GM12878 (cell line): ENCODE data around the gene KRT72. TPM values are rescaled to one million over a fixed set of nuclear protein-coding genes. Genes with fewer than 3 reads are reported as not detected.

Source experiments
- ATAC-seq: fragments of 200-7000 bp; cut with Tn5 transposase; 3 replicates; pipeline ENCODE4 v1.9.1; 2020; ENCODE audit warnings: mild to moderate bottlenecking, moderate library complexity
- BruUV-seq: library from RNA; stranded (reverse); fragments of 400-500 nt; replicated peaks from 2 replicates; lab custom pipeline; 2021; lab: Mats Ljungman, UMichigan
- CTCF ChIA-PET: fragments of 300-600 bp; sonication (Branson Sonifier 250); formaldehyde crosslinking; extraction: SDS; loops from one replicate; lab custom pipeline; 2021; ENCODE audit warnings: inconsistent platforms; lab: Yijun Ruan, JAX
- POLR2A ChIA-PET: fragments of 350-600 bp; formaldehyde crosslinking; extraction: SDS; loops from one replicate; lab custom pipeline; 2021; ENCODE audit warnings: inconsistent platforms; lab: Charles Lee
- RAD21 ChIA-PET: fragments of 300-600 bp; sonication (Branson Sonifier 250); formaldehyde crosslinking; loops from one replicate; lab custom pipeline; 2023; ENCODE audit warnings: antibody characterized with exemption; ENCODE audit not compliant: unreplicated experiment; lab: Charles Lee
- SMC1A ChIA-PET: fragments of 300-600 bp; sonication (Branson Sonifier 250); formaldehyde crosslinking; loops from one replicate; lab custom pipeline; 2023; ENCODE audit not compliant: unreplicated experiment, uncharacterized antibody; lab: Charles Lee
- DNase-seq: peaks from one replicate; pipeline ENCODE4 v3.0.0-alpha.2; 2011; ENCODE audit warnings: low read depth, low spot score
- FAIRE-seq: peaks from 3 replicates; lab custom pipeline; 2011; peaks lifted over from hg19 to GRCh38; lab: Jason Lieb, UNC
- H2AFZ ChIP-seq: 2 replicates; pipeline ENCODE4 v1.6.0; 2011; ENCODE audit warnings: low read depth, low read length, control low read depth; ENCODE audit not compliant: control insufficient read depth
- H3K27ac ChIP-seq: 2 replicates; pipeline ENCODE4 v1.5.1; 2011; ENCODE audit warnings: control low read depth; ENCODE audit not compliant: control insufficient read depth, insufficient read depth
- H3K27me3 ChIP-seq, 2 experiments: replicated peaks in 1 of 2; 2 replicates each; pipeline versions ENCODE4 v1.6.0 to v1.6.1; 2011; ENCODE audit warnings: low read length in 1 of 2; ENCODE audit not compliant: control insufficient read depth in 2 of 2, insufficient read depth in 2 of 2
- H3K36me3 ChIP-seq, 2 experiments: 2 replicates each; pipeline ENCODE4 v1.5.1; 2011; ENCODE audit warnings: low read length in 1 of 2; ENCODE audit not compliant: control insufficient read depth in 2 of 2, insufficient read depth in 2 of 2
- H3K4me1 ChIP-seq: 2 replicates; pipeline ENCODE4 v1.6.1; 2011; ENCODE audit warnings: mild to moderate bottlenecking, low read length, moderate library complexity, mixed read lengths; ENCODE audit not compliant: control insufficient read depth, insufficient read depth
- H3K4me2 ChIP-seq: 2 replicates; pipeline ENCODE4 v1.6.0; 2011; ENCODE audit warnings: control low read depth; ENCODE audit not compliant: control insufficient read depth, insufficient read depth
- H3K4me3 ChIP-seq: fragments of 200-600 bp; sonication (generic); 2 replicates; pipeline ENCODE4 v1.5.1; 2016
- H3K79me2 ChIP-seq: 2 replicates; pipeline ENCODE4 v1.6.0; 2011; ENCODE audit warnings: low read length; ENCODE audit not compliant: control insufficient read depth, insufficient read depth
- H3K9ac ChIP-seq: 2 replicates; pipeline ENCODE4 v1.8.0; 2011; ENCODE audit warnings: low read length, control low read depth, mixed read lengths; ENCODE audit not compliant: control insufficient read depth, insufficient read depth
- H3K9me3 ChIP-seq: replicated peaks from 3 replicates; pipeline ENCODE4 v1.5.1; 2011; ENCODE audit warnings: mild to moderate bottlenecking, low read length; ENCODE audit not compliant: control insufficient read depth, insufficient read depth
- H4K20me1 ChIP-seq: 2 replicates; pipeline ENCODE4 v1.6.0; 2011; ENCODE audit not compliant: control insufficient read depth, insufficient read depth
- DPF2 ChIP-seq: fragments of 450-650 bp; IDR thresholded peaks from 2 replicates; pipeline ENCODE4 v1.6.1; 2017; ENCODE audit warnings: mild to moderate bottlenecking
- EP300 ChIP-seq, 2 experiments: fragments of 150-350 bp in 1 of 2; IDR thresholded peaks; 2 replicates each; pipeline ENCODE4 v1.6.1; 2011 to 2012; ENCODE audit warnings: low read depth in 2 of 2, low read length in 2 of 2, borderline replicate concordance in 1 of 2, improper control_type of control experiment in 1 of 2, inconsistent platforms in 1 of 2; ENCODE audit not compliant: control insufficient read depth in 1 of 2
- EZH2 ChIP-seq: IDR thresholded peaks from 2 replicates; pipeline ENCODE4 v1.6.1; 2012; ENCODE audit warnings: low read depth, mild to moderate bottlenecking, control low read depth, inconsistent platforms, low read length, borderline replicate concordance; ENCODE audit not compliant: control insufficient read depth
- HDAC2 ChIP-seq: fragments of 200-600 bp; sonication (generic); IDR thresholded peaks from 2 replicates; pipeline ENCODE4 v1.6.1; 2017
- IRF4 ChIP-seq: IDR thresholded peaks from 2 replicates; pipeline ENCODE4 v1.6.1; 2011; ENCODE audit warnings: low read depth, low read length
- KAT2A ChIP-seq: conservative IDR thresholded peaks from 2 replicates; pipeline ENCODE4 v1.6.1; 2011; ENCODE audit warnings: low read depth, low read length; ENCODE audit not compliant: control insufficient read depth
- KLF5 ChIP-seq: fragments of 450-650 bp; IDR thresholded peaks from 2 replicates; pipeline ENCODE4 v1.6.1; 2014; ENCODE audit warnings: mild to moderate bottlenecking; ENCODE audit not compliant: partially characterized antibody
- MYC ChIP-seq: IDR thresholded peaks from 2 replicates; pipeline ENCODE4 v1.6.1; 2011; ENCODE audit warnings: mild to moderate bottlenecking, low read length, moderate library complexity, inconsistent platforms; ENCODE audit not compliant: insufficient read depth, insufficient replicate concordance, insufficient read length, severe bottlenecking
- NR2C2 ChIP-seq: IDR thresholded peaks from 2 replicates; pipeline ENCODE4 v1.6.1; 2011; ENCODE audit warnings: borderline replicate concordance, low read depth; ENCODE audit not compliant: control insufficient read depth, insufficient read length
- POU2F2 ChIP-seq: IDR thresholded peaks from 3 replicates; pipeline ENCODE4 v1.6.1; 2011; ENCODE audit warnings: low read depth, mild to moderate bottlenecking, low read length, borderline replicate concordance
- RAD21 ChIP-seq: IDR thresholded peaks from 2 replicates; pipeline ENCODE4 v1.6.1; 2011; ENCODE audit warnings: mild to moderate bottlenecking, low read depth, low read length, moderate library complexity; ENCODE audit not compliant: insufficient read depth
- RELB ChIP-seq: fragments of 450-650 bp; IDR thresholded peaks from 2 replicates; pipeline ENCODE4 v1.6.1; 2017; ENCODE audit warnings: low read depth, mild to moderate bottlenecking, moderate library complexity
- SIX5 ChIP-seq: IDR thresholded peaks from 2 replicates; pipeline ENCODE4 v1.6.1; 2011; ENCODE audit warnings: mild to moderate bottlenecking, low read depth, low read length, moderate library complexity; ENCODE audit not compliant: severe bottlenecking
- SMC3 ChIP-seq: IDR thresholded peaks from 2 replicates; pipeline ENCODE4 v1.6.1; 2011; ENCODE audit warnings: low read length, improper control_type of control experiment, borderline replicate concordance
- SREBF2 ChIP-seq: IDR thresholded peaks from 2 replicates; pipeline ENCODE4 v1.6.1; 2012; ENCODE audit warnings: mild to moderate bottlenecking, low read length
- SUZ12 ChIP-seq: fragments of 200-600 bp; sonication (generic); IDR thresholded peaks from one replicate; pipeline ENCODE4 v1.6.1; 2018; ENCODE audit warnings: antibody characterized with exemption, mild to moderate bottlenecking; ENCODE audit not compliant: unreplicated experiment
- TAF1 ChIP-seq: IDR thresholded peaks from 2 replicates; pipeline ENCODE4 v1.6.1; 2011; ENCODE audit warnings: mild to moderate bottlenecking, low read depth, low read length, borderline replicate concordance
- ZZZ3 ChIP-seq: IDR thresholded peaks from 2 replicates; pipeline ENCODE4 v1.6.1; 2011; ENCODE audit warnings: low read depth; ENCODE audit not compliant: control insufficient read depth, insufficient read length
- WGBS: methylation state at CpG from one replicate; pipeline ENCODE4 v1.1.6; 2016; ENCODE audit warnings: low lambda C conversion rate; ENCODE audit not compliant: insufficient replicate concordance, insufficient coverage; ENCODE audit errors: missing lambda C conversion rate; 5-methylcytosine and 5-hydroxymethylcytosine counted together
- in situ Hi-C: fragments of 300-500 bp; cut with MboI; formaldehyde crosslinking; loops from 9 replicates; pipeline ENCODE4 v1.14.3; 2018; ENCODE audit warnings: mixed read lengths
- intact Hi-C: fragments of 100-400 bp; cut with micrococcal nuclease; formaldehyde crosslinking; loops from one replicate; pipeline ENCODE4 v1.14.2; 2022; ENCODE audit not compliant: unreplicated experiment
- polyA plus RNA-seq, 11 experiments: library from polyadenylated mRNA; depleted of rRNA in 4 of 11; unstranded in 6 of 11; stranded (reverse) in 5 of 11; fragments of >200 nt; fragmentation: Nextera tagmentation in 4 of 11; fragmentation: Illumina TruSeq in 1 of 11; extraction: Ambion mirVana in 4 of 11; extraction: Trizol in 1 of 11; gene quantifications; 1 replicate in 1 of 11; 2 replicates in 10 of 11; pipeline versions ENCODE4 v1.2.1 to v1.2.3, GENCODE V29; 2011 to 2016; ENCODE audit warnings: inconsistent platforms in 2 of 11, missing spikeins in 2 of 11, low read depth in 1 of 11
- total RNA-seq, 4 experiments: library from RNA; depleted of rRNA in 3 of 4; stranded (reverse); fragments of >200 nt in 3 of 4; fragmentation: Illumina TruSeq in 1 of 4; extraction: Trizol in 1 of 4; gene quantifications; 2 replicates each; pipeline versions ENCODE4 v1.2.1 to v1.2.3, GENCODE V29; 2013 to 2021

KRT72 gene
- total and polyA plus RNA-seq, 10 of the 15 experiments (the other 5 are each of a cell fraction or from before 2014, with no cell fraction given) = not detected

DNA sequence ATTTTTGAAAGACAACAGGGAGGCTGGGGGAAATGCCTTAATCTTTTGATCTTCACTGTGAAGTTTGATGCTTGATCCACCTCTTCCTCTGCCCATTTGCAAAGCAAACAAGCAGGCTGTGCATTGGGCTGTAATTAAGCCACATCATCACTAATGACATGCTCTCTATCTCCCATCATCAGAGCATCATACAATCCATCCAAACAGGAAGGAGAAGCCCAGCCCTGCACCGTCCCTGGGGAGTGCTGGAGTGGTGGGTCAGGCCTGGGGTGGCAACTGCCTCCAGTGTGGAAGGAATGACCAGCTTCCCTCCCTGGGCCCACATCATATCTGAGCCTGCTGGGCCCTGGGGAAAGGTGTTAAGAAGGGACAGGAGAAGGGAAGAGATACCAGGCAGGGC, 20.8 kb downstream of the KRT72 start:
- DNase-seq (no peak), ATAC-seq (no peak), FAIRE-seq (no peak)
- no peak overlapping the region for H2AFZ ChIP-seq
- H3K4me2 ChIP-seq = no peak overlapping the region
- H3K27ac ChIP-seq = no peak overlapping the region
- no peaks in the 10 kb centered on the region for H3K4me1 ChIP-seq
- no TSS peak for BruUV-seq
- H3K79me2 ChIP-seq = no peaks in the 10 kb centered on the region
- H4K20me1 ChIP-seq = peaks cover 4% of the 10 kb centered on the region; the same call in 1 of the 2 replicates
- in situ Hi-C loops (loop anchor here (10.0 kb wide), 1 partner anchor 284 kb away; no protein-coding TSS in a partner anchor), intact Hi-C loops (no loop called here)
- H3K9me3 ChIP-seq = no peaks in the 10 kb centered on the region
- H3K27me3 ChIP-seq = peaks cover 3 to 7% of the 10 kb centered on the region in 2 experiments; a peak in 3 of 4 replicates
- no peak for TF ChIP-seq DPF2
- no peak for TF ChIP-seq HDAC2
- TF ChIP-seq MYC = no peak
- TF ChIP-seq IRF4 = no peak
- no peak for TF ChIP-seq EP300 (IDR thresholded peaks at IDR 0.05; ENCODE audit: borderline replicate concordance in 1 of 2, control insufficient read depth in 1 of 2, low read depth in 2 of 2, low read length in 2 of 2)
- TF ChIP-seq RAD21 = no peak
- TF ChIP-seq POU2F2 = no peak
- no peak for TF ChIP-seq KAT2A
- no peak for TF ChIP-seq RELB
- no peak for TF ChIP-seq SIX5
- TF ChIP-seq ZZZ3 = no peak
- TF ChIP-seq SMC3 = no peak
- no peak for TF ChIP-seq EZH2
- no peak for TF ChIP-seq SREBF2
- TF ChIP-seq TAF1 = no peak
- no peak for TF ChIP-seq NR2C2
- no peak for TF ChIP-seq KLF5
- no peak for TF ChIP-seq SUZ12
- ChIA-PET RAD21 (no interaction called here), CTCF (interaction anchor here (0.7 to 5.3 kb wide), 4 partner anchors 290 to 299 kb away, joined by 4 to 36 read pairs (median 6); no protein-coding TSS in a partner anchor), SMC1A (no interaction called here), POLR2A (interaction anchor here (0.6 kb wide), 2 partner anchors 403 to 570 kb away, joined by 3 to 5 read pairs; no protein-coding TSS in a partner anchor)
- H3K4me3 ChIP-seq = no peak overlapping the region
- no peak overlapping the region for H3K9ac ChIP-seq
- WGBS = 0% methylated on average over 1 of the region's 1 CpG
- H3K36me3 ChIP-seq = no peaks in the 10 kb centered on the region
